OCI-LY1 (cell line): ENCODE results near the gene C18orf63.

ENCODE experiments used
- H2AFZ ChIP-seq: fragments of 200-600 bp; sonication (generic), shearing (Covaris generic); 2 replicates; pipeline ENCODE4 v1.6.0; 2014; ENCODE audit warnings: antibody characterized with exemption, mild to moderate bottlenecking, low read length
- H3F3A ChIP-seq: fragments of 200-600 bp; sonication (generic), shearing (Covaris generic); 2 replicates; pipeline ENCODE4 v1.6.0; 2014; ENCODE audit warnings: mild to moderate bottlenecking, antibody characterized with exemption, low read length, moderate library complexity; ENCODE audit not compliant: insufficient read depth
- H3K27ac ChIP-seq: fragments of 200-600 bp; sonication (generic); 2 replicates; pipeline ENCODE4 v1.5.1; 2014; ENCODE audit warnings: low read length, mixed run types, mild to moderate bottlenecking, low read depth; ENCODE audit not compliant: poor library complexity, severe bottlenecking
- H3K27me3 ChIP-seq: fragments of 200-600 bp; sonication (generic); 2 replicates; pipeline ENCODE4 v1.6.0; 2014; ENCODE audit warnings: antibody characterized with exemption, mild to moderate bottlenecking, low read length, moderate library complexity; ENCODE audit not compliant: insufficient read depth
- H3K36me3 ChIP-seq: fragments of 200-600 bp; sonication (generic); 2 replicates; pipeline ENCODE4 v1.6.1; 2014; ENCODE audit warnings: mild to moderate bottlenecking, antibody characterized with exemption, low read length, moderate library complexity, mixed read lengths; ENCODE audit not compliant: insufficient read depth
- H3K4me1 ChIP-seq: fragments of 200-600 bp; sonication (generic); 2 replicates; pipeline ENCODE4 v1.5.1; 2014; ENCODE audit warnings: mild to moderate bottlenecking, low read length, moderate library complexity; ENCODE audit not compliant: insufficient read depth, severe bottlenecking
- H3K4me2 ChIP-seq: fragments of 200-600 bp; sonication (generic), shearing (Covaris generic); 2 replicates; pipeline ENCODE4 v1.6.1; 2014; ENCODE audit warnings: low read length
- H3K4me3 ChIP-seq: fragments of 200-600 bp; sonication (generic); 2 replicates; pipeline ENCODE4 v1.5.1; 2014; ENCODE audit warnings: low read length, low read depth, mild to moderate bottlenecking, mixed read lengths; ENCODE audit not compliant: poor library complexity, severe bottlenecking
- H3K79me2 ChIP-seq: fragments of 200-600 bp; shearing (Covaris generic); 2 replicates; pipeline ENCODE4 v1.6.1; 2016; ENCODE audit warnings: mixed run types, low read length, mixed read lengths; ENCODE audit not compliant: insufficient read depth
- H3K9ac ChIP-seq: fragments of 200-600 bp; sonication (generic), shearing (Covaris generic); 2 replicates; pipeline ENCODE4 v1.6.1; 2014; ENCODE audit warnings: mild to moderate bottlenecking, low read length, mixed read lengths
- H3K9me2 ChIP-seq: fragments of 200-600 bp; sonication (generic), shearing (Covaris generic); 2 replicates; pipeline ENCODE4 v1.6.1; 2014; ENCODE audit warnings: low read depth, mild to moderate bottlenecking, low read length, mixed read lengths
- H3K9me3 ChIP-seq: fragments of 200-600 bp; shearing (Covaris generic); 2 replicates; pipeline ENCODE4 v1.6.1; 2014; ENCODE audit warnings: low read length, mixed read lengths
- H4K20me1 ChIP-seq: fragments of 200-600 bp; sonication (generic), shearing (Covaris generic); 2 replicates; pipeline ENCODE4 v1.6.0; 2016; ENCODE audit warnings: mild to moderate bottlenecking, low read length; ENCODE audit not compliant: insufficient read depth
- CTCF ChIP-seq: fragments of 200-600 bp; sonication (generic), shearing (Covaris generic); IDR thresholded peaks from 2 replicates; pipeline ENCODE4 v1.5.1; 2017; ENCODE audit warnings: mild to moderate bottlenecking, antibody characterized with exemption, low read length, moderate library complexity, mixed read lengths
- EZH2 ChIP-seq: fragments of 200-600 bp; sonication (generic), shearing (Covaris generic); IDR thresholded peaks from 2 replicates; pipeline ENCODE4 v1.8.0; 2017; ENCODE audit warnings: borderline replicate concordance, mixed run types, mild to moderate bottlenecking, antibody characterized with exemption, low read length, moderate library complexity, mixed read lengths

C18orf63 gene

GRCh38 chr18:74281011-74281979 lies 34.3 kb upstream of the C18orf63 start:
- Histone ChIP-seq H3K4me1 (peaks cover 54% of the 10 kb centered on the region), H3K9ac (no peak overlapping the region; the same call in 1 of the 2 replicates), H3K79me2 (peaks cover 29% of the 10 kb centered on the region), H3K27ac (peak overlapping the region; percentile 95), H3K36me3 (peaks cover 22% of the 10 kb centered on the region), H3K9me2 (no peaks in the 10 kb centered on the region), H4K20me1 (no peaks in the 10 kb centered on the region), H3F3A (no peaks in the 10 kb centered on the region), H3K4me2 (no peak overlapping the region), H3K4me3 (no peak overlapping the region), H3K9me3 (no peaks in the 10 kb centered on the region; the same call in 1 of the 2 replicates), H2AFZ (no peak overlapping the region), H3K27me3 (no peaks in the 10 kb centered on the region)
- no peak for TF ChIP-seq EZH2
- TF ChIP-seq CTCF, result no peak

- Histone ChIP-seq H3K9ac (peak overlapping the region; percentile 36), H3K9me2 (no peaks in the 10 kb centered on the region), H3K4me1 (peaks cover 63% of the 10 kb centered on the region), H3F3A (0 out of 2 replicates have a peak, but pooled peaks cover under 1% of the 10 kb centered on the region), H3K9me3 (no peaks in the 10 kb centered on the region; the same call in 1 of the 2 replicates), H2AFZ (no peak overlapping the region), H3K79me2 (peaks cover 33% of the 10 kb centered on the region), H3K27me3 (no peaks in the 10 kb centered on the region), H3K27ac (peak overlapping the region; percentile 95), H3K4me2 (peak overlapping the region; percentile 41; the same call in 1 of the 2 replicates), H4K20me1 (no peaks in the 10 kb centered on the region), H3K4me3 (peak overlapping the region; percentile 14), H3K36me3 (peaks cover 15% of the 10 kb centered on the region)
- TF ChIP-seq EZH2 (no peak), CTCF (no peak)
Measured at GRCh38 chr18:74281980-74282754, 33.5 kb upstream of the C18orf63 start.

DNA sequence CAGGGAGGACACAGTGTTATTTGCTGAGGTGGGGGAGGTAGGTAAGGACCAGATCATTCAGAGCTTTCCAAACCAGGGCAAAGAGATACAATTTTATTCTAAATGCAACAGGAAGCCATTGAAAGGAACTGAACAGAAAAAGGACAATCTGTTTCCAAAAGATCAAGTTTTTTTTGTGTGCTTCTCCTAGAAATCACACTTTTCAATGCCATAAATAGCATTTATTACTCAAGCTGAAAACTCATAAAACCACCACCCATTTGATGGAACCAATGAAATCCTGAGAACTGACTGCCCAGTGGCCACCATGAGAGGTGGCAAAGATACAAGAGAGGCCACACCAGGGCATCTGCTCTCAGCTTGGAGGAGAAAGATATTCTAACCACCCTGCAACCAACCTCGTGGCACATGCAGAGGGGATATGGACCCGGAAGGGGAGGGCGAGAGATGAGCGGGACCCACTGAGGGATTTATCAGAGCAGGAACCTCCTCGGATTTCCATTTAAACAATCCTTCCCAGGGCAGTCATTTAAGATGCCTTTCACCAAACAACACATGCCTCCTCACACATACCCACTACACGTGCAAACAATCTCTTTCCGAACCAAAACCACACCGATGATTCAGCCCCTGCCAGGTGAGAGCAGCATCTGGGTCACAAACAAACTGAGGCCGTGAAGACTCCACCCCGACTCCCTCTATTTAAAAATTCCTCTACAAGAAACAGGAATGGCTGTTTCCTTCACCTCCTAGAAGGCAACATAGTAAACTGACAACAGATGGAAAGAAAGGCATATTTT lies 32.7 kb upstream of the C18orf63 start:
- no peaks in the 10 kb centered on the region for H3K9me3 ChIP-seq
- no peak overlapping the region for H2AFZ ChIP-seq
- peaks cover 7% of the 10 kb centered on the region for H3K36me3 ChIP-seq
- H3K4me1 ChIP-seq, result peaks cover 71% of the 10 kb centered on the region
- H3K9me2 ChIP-seq, result no peaks in the 10 kb centered on the region
- H3K4me2 ChIP-seq, result peak overlapping the region; percentile 41
- 0 out of 2 replicates have a peak, but pooled peaks cover 8% of the 10 kb centered on the region for H3F3A ChIP-seq
- H4K20me1 ChIP-seq, result no peaks in the 10 kb centered on the region
- H3K79me2 ChIP-seq, result peaks cover 33% of the 10 kb centered on the region
- TF ChIP-seq CTCF (no peak), EZH2 (no peak)
- no peaks in the 10 kb centered on the region for H3K27me3 ChIP-seq
- H3K27ac ChIP-seq, result peak overlapping the region; percentile 95
- H3K4me3 ChIP-seq, result peak overlapping the region; percentile 14
- H3K9ac ChIP-seq, result peak overlapping the region; percentile 36
